SK-N-SH (cell line): ENCODE results near the gene GSDMA. TPM values are rescaled to one million over a fixed set of nuclear protein-coding genes. Genes with fewer than 3 reads are reported as not detected.
A peak's percentile ranks its signal among the peaks of the same experiment; 100 is the strongest.

Source experiments
- CTCF ChIA-PET: fragments of 300-600, 350-600 bp; formaldehyde crosslinking; extraction: SDS; loops from one replicate; lab custom pipeline; 2021; lab: Yijun Ruan, JAX
- POLR2A ChIA-PET: fragments of 350-600 bp; sonication (Branson Sonifier 250); formaldehyde crosslinking; extraction: SDS; loops from one replicate; lab custom pipeline; 2020; ENCODE audit warnings: antibody characterized with exemption, inconsistent platforms; lab: Yijun Ruan, JAX
- DNase-seq: peaks from one replicate; pipeline ENCODE4 v3.0.0; 2012
- H2AFZ ChIP-seq: fragments of 200-600 bp; sonication (generic); 2 replicates; pipeline ENCODE4 v1.8.1; 2016; ENCODE audit warnings: antibody characterized with exemption, mild to moderate bottlenecking, low read depth
- H3F3A ChIP-seq: fragments of 200-600 bp; sonication (generic); replicated peaks from 2 replicates; pipeline ENCODE3; 2016; ENCODE audit warnings: antibody characterized with exemption, mild to moderate bottlenecking; ENCODE audit not compliant: insufficient read depth
- H3K27ac ChIP-seq, 2 experiments: fragments of 200-500 bp in 1 of 2; fragments of 200-600 bp in 1 of 2; sonication (Bioruptor generic) in 1 of 2; sonication (generic), shearing (Covaris generic) in 1 of 2; 2 replicates each; pipeline versions ENCODE4 v1.5.1 to v1.6.1; 2014 to 2016; ENCODE audit warnings: low read depth in 2 of 2, inconsistent platforms in 1 of 2, low read length in 1 of 2, mild to moderate bottlenecking in 1 of 2, mixed read lengths in 1 of 2
- H3K27me3 ChIP-seq: fragments of 200-600 bp; sonication (generic), shearing (Covaris generic); 2 replicates; pipeline ENCODE4 v1.6.1; 2016; ENCODE audit warnings: mixed run types; ENCODE audit not compliant: insufficient read depth
- H3K36me3 ChIP-seq, 2 experiments: fragments of 200-500 bp in 1 of 2; fragments of 200-600 bp in 1 of 2; sonication (Bioruptor generic) in 1 of 2; sonication (generic) in 1 of 2; replicated peaks in 1 of 2; 2 replicates each; pipeline versions ENCODE3 to v1.5.1; 2014 to 2016; ENCODE audit warnings: low read length in 1 of 2, mild to moderate bottlenecking in 1 of 2; ENCODE audit not compliant: insufficient read depth in 2 of 2, control insufficient read depth in 1 of 2
- H3K4me1 ChIP-seq, 2 experiments: fragments of 200-500 bp in 1 of 2; fragments of 200-600 bp in 1 of 2; sonication (Bioruptor generic) in 1 of 2; sonication (generic), shearing (Covaris generic) in 1 of 2; 2 replicates each; pipeline versions ENCODE4 v1.5.1 to v1.6.1; 2014 to 2016; ENCODE audit warnings: low read depth in 1 of 2, low read length in 1 of 2, mixed run types in 1 of 2; ENCODE audit not compliant: insufficient read depth in 2 of 2, control insufficient read depth in 1 of 2
- H3K4me2 ChIP-seq: fragments of 200-600 bp; sonication (generic), shearing (Covaris generic); 2 replicates; pipeline ENCODE4 v1.6.1; 2017; ENCODE audit warnings: mixed run types
- H3K4me3 ChIP-seq, 2 experiments: fragments of 200-500 bp in 1 of 2; fragments of 200-600 bp in 1 of 2; sonication (Bioruptor generic) in 1 of 2; sonication (generic), shearing (Covaris generic) in 1 of 2; 2 replicates each; pipeline versions ENCODE4 v1.5.1 to v1.8.1; 2014 to 2016; ENCODE audit warnings: low read depth in 2 of 2, inconsistent platforms in 1 of 2, low read length in 1 of 2, mild to moderate bottlenecking in 1 of 2, mixed read lengths in 1 of 2, moderate library complexity in 1 of 2
- H3K79me2 ChIP-seq: fragments of 200-600 bp; sonication (generic); 2 replicates; pipeline ENCODE4 v1.8.1; 2017; ENCODE audit warnings: mild to moderate bottlenecking; ENCODE audit not compliant: insufficient read depth
- H3K9ac ChIP-seq: fragments of 200-600 bp; sonication (generic); 2 replicates; pipeline ENCODE4 v1.6.1; 2017; ENCODE audit warnings: mixed run types
- H3K9me2 ChIP-seq: fragments of 200-600 bp; sonication (generic); 2 replicates; pipeline ENCODE4 v1.6.1; 2017; ENCODE audit warnings: mixed run types
- H3K9me3 ChIP-seq: fragments of 200-600 bp; sonication (generic); 2 replicates; pipeline ENCODE4 v1.6.1; 2017; ENCODE audit warnings: mixed run types, mild to moderate bottlenecking, moderate library complexity
- H4K20me1 ChIP-seq: fragments of 200-600 bp; sonication (generic); 2 replicates; pipeline ENCODE4 v1.6.1; 2017; ENCODE audit warnings: mild to moderate bottlenecking, mixed run types; ENCODE audit not compliant: insufficient read depth
- EP300 ChIP-seq, 2 experiments: IDR thresholded peaks; 2 replicates each; pipeline versions ENCODE4 v1.4.0 to v1.6.1; 2012; ENCODE audit warnings: borderline replicate concordance in 1 of 2, low read depth in 1 of 2, low read length in 1 of 2
- GATA2 ChIP-seq: sonication (generic); formaldehyde crosslinking; IDR thresholded peaks from 2 replicates; pipeline ENCODE4 v1.5.0; 2020; ENCODE audit warnings: mild to moderate bottlenecking, missing genetic modification reagents
- POLR2AphosphoS5 ChIP-seq: IDR thresholded peaks from 2 replicates; pipeline ENCODE4 v1.6.1; 2012; ENCODE audit warnings: low read depth, low read length
- RAD21 ChIP-seq: IDR thresholded peaks from 2 replicates; pipeline ENCODE4 v1.6.1; 2012; ENCODE audit warnings: mild to moderate bottlenecking, low read length
- RXRA ChIP-seq: IDR thresholded peaks from 2 replicates; pipeline ENCODE4 v1.4.0; 2012; ENCODE audit warnings: low read depth, mild to moderate bottlenecking, borderline replicate concordance
- SIN3A ChIP-seq: IDR thresholded peaks from 2 replicates; pipeline ENCODE4 v1.6.1; 2012; ENCODE audit warnings: low read depth, mild to moderate bottlenecking, low read length, moderate library complexity, borderline replicate concordance
- WGBS: methylation state at CpG from one replicate; pipeline ENCODE4 v1.1.6; 2017; ENCODE audit warnings: low lambda C conversion rate; 5-methylcytosine and 5-hydroxymethylcytosine counted together
- polyA plus RNA-seq, 3 experiments: library from polyadenylated mRNA; depleted of rRNA; stranded (reverse); fragments of >200 nt; gene quantifications; 2 replicates each; pipeline ENCODE4 v1.2.3, GENCODE V29; 2012
- TF ChIP-seq, protein P1 (sequence below): IDR thresholded peaks from 2 replicates; pipeline ENCODE4 v1.6.1; 2012; ENCODE audit warnings: mild to moderate bottlenecking, low read depth, low read length, moderate library complexity
- TF ChIP-seq, protein P2 (sequence below): fragments of 200-600 bp; sonication (generic); IDR thresholded peaks from 2 replicates; pipeline ENCODE4 v1.6.1; 2017; ENCODE audit warnings: antibody characterized with exemption, mild to moderate bottlenecking, moderate library complexity
- TF ChIP-seq, protein P3 (sequence below): fragments of 150-350 bp; IDR thresholded peaks from 2 replicates; pipeline ENCODE4 v1.6.1; 2016; ENCODE audit warnings: mild to moderate bottlenecking, low read depth, low read length

Gene GSDMA
- polyA plus RNA-seq, 1 of the 3 experiments (the other 2 are of a cell fraction), result not detected

DNA sequence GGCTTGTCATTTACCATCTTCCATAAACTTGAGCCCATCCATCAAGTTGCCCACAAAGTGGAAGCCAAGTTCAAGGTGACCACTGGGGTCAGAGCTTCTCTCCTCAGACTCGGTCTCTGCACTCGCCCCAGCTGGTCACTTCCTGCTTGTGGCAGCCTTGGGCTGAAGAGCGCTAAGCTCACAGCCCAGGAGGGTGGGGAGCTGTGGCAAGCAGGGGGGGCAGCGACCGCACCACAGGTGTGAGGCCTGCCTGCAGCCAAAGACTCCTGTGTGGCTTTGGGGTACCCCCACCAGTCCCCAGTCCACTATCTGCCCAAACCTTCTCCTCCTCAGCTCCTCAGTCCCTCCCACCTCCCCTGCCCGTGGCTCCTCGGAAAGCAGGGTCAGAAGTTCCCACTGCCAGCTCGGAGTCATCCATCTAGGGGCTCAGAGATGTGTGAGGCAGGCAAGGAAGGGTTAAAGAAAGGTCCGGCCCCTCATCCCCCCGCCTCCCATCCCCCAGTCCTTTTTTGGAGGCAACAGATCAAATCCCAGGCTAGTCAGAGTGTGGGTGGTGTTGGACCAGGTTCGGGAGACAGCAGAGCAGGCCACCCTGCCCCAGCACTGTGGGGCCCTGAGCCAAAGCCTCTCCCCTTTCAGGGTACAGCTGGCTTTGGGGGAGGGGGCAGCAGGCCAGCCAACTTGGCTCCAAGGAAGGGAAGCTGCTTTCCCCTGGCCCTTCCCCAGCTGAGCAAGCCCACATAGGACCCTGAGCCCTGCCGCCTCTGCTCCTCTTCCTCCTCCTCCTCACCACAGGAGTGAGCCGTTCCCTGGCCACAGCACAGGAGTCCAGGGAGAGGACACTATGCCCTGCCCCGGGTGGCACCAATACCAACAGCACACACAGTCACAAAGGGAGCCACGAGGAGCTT, 55.7 kb downstream of the GSDMA start (continued):
- TF ChIP-seq, protein P1, sequence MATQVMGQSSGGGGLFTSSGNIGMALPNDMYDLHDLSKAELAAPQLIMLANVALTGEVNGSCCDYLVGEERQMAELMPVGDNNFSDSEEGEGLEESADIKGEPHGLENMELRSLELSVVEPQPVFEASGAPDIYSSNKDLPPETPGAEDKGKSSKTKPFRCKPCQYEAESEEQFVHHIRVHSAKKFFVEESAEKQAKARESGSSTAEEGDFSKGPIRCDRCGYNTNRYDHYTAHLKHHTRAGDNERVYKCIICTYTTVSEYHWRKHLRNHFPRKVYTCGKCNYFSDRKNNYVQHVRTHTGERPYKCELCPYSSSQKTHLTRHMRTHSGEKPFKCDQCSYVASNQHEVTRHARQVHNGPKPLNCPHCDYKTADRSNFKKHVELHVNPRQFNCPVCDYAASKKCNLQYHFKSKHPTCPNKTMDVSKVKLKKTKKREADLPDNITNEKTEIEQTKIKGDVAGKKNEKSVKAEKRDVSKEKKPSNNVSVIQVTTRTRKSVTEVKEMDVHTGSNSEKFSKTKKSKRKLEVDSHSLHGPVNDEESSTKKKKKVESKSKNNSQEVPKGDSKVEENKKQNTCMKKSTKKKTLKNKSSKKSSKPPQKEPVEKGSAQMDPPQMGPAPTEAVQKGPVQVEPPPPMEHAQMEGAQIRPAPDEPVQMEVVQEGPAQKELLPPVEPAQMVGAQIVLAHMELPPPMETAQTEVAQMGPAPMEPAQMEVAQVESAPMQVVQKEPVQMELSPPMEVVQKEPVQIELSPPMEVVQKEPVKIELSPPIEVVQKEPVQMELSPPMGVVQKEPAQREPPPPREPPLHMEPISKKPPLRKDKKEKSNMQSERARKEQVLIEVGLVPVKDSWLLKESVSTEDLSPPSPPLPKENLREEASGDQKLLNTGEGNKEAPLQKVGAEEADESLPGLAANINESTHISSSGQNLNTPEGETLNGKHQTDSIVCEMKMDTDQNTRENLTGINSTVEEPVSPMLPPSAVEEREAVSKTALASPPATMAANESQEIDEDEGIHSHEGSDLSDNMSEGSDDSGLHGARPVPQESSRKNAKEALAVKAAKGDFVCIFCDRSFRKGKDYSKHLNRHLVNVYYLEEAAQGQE, result no peak

DNA sequence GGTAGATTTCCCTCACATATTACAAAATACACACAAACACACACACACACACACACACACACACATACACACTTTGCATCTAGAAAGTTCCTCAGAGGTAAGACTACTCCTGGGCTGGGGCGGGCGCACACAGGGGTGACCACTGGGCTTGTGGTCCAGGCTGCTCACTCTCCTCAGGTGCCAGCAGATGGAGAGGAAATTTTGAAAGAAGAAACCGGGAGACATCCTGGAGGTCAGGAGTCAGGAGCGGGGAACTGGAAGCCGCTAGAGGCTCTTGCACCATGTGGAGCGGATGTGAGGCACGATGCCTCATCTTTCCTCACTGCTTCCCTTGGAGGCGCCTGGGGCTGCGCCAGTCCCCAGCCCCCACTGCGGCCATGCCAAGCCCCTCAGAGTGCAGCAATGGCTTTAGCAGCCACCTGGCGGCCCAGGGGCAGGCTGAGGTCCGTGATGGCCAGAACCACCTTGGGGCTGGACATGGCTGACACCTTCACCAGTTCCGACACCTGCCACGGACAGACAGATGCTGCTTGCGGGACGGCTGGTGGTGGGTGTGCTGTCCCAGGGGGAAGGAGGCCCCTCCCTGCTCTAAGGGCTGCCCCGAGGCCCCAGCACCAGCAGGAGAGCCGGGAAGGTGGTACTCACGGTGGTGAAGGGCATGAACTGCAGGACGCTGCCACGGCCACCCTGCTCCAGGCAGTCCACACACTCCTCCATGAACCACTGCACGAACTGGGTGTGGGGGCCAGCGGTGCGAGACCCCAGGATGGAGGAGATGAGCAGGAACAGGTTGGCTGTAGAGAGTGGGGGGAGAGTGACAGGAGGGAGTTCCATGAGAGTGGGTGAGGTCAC, 56.6 kb downstream of the GSDMA start:
- H3K79me2 ChIP-seq, result no peaks in the 10 kb centered on the region
- no peaks in the 10 kb centered on the region for H3K9me2 ChIP-seq
- H3F3A ChIP-seq, result peaks cover 3% of the 10 kb centered on the region
- ChIA-PET CTCF (interaction anchor here (1.1 to 4.2 kb wide), 4 partner anchors 32 to 93 kb away, joined by 3 to 18 read pairs (median 3); partner anchors contain the start of gene PSMD3), POLR2A (interaction anchor here (0.7 kb wide), 1 partner anchor 284 kb away, joined by 3 read pairs; no protein-coding TSS in a partner anchor)
- no peak overlapping the region for H3K4me3 ChIP-seq
- no peak overlapping the region for H2AFZ ChIP-seq
- WGBS, result 91% methylated on average over 19 of the region's 24 CpGs
- H3K36me3 ChIP-seq, result peaks cover 5 to 15% of the 10 kb centered on the region in 2 experiments
- H3K27ac ChIP-seq, result no peak overlapping the region
- no peaks in the 10 kb centered on the region for H3K9me3 ChIP-seq
- H3K4me2 ChIP-seq, result no peak overlapping the region
- H3K4me1 ChIP-seq, result peaks cover 0 to 9% of the 10 kb centered on the region in 2 experiments; a peak in 1 of 4 replicates
- H3K9ac ChIP-seq, result no peak overlapping the region
- DNase-seq, result peak; percentile 42
- TF ChIP-seq SIN3A, result no peak
- TF ChIP-seq, protein P2, sequence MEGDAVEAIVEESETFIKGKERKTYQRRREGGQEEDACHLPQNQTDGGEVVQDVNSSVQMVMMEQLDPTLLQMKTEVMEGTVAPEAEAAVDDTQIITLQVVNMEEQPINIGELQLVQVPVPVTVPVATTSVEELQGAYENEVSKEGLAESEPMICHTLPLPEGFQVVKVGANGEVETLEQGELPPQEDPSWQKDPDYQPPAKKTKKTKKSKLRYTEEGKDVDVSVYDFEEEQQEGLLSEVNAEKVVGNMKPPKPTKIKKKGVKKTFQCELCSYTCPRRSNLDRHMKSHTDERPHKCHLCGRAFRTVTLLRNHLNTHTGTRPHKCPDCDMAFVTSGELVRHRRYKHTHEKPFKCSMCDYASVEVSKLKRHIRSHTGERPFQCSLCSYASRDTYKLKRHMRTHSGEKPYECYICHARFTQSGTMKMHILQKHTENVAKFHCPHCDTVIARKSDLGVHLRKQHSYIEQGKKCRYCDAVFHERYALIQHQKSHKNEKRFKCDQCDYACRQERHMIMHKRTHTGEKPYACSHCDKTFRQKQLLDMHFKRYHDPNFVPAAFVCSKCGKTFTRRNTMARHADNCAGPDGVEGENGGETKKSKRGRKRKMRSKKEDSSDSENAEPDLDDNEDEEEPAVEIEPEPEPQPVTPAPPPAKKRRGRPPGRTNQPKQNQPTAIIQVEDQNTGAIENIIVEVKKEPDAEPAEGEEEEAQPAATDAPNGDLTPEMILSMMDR, result 0 out of 2 replicates have a peak, but pooled peaks have one; percentile 13
- H4K20me1 ChIP-seq, result no peaks in the 10 kb centered on the region
- H3K27me3 ChIP-seq, result no peaks in the 10 kb centered on the region

DNA sequence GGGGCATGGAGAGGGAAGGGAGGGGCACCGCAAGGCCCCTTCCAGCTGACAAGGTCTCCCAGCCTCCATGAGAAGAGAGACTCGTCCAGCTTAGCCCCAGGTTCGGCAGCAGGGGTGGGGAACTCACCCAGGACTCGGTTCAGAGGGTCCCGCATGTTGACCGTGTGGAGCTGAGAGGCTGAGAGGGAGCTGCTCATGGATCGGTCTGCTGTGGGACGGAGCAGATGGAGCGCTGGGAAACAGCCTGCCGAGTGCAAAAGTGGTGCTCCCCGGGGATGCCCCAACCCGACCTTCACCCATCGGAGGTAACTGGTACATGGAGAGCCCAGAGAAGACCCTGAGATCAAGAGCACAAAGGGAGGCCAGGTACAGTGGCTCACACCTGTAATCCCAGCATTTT, 57.3 kb downstream of the GSDMA start:
- H3F3A ChIP-seq, result peaks cover 3% of the 10 kb centered on the region
- WGBS, result 95% methylated on average over 8 of the region's 13 CpGs
- ChIA-PET CTCF (interaction anchor here (1.5 kb wide), 1 partner anchor 31 kb away, joined by 3 read pairs; no protein-coding TSS in a partner anchor), POLR2A (no interaction called here)
- no peaks in the 10 kb centered on the region for H3K27me3 ChIP-seq
- H3K79me2 ChIP-seq, result no peaks in the 10 kb centered on the region
- H2AFZ ChIP-seq, result no peak overlapping the region
- H3K4me2 ChIP-seq, result no peak overlapping the region
- H3K36me3 ChIP-seq, result peaks cover 7 to 15% of the 10 kb centered on the region in 2 experiments
- H3K9ac ChIP-seq, result no peak overlapping the region
- no peaks in the 10 kb centered on the region for H3K9me3 ChIP-seq
- DNase-seq, result peak; percentile 17
- H3K27ac ChIP-seq, result no peak overlapping the region
- no peaks in the 10 kb centered on the region for H3K9me2 ChIP-seq
- peaks cover 0 to 9% of the 10 kb centered on the region in 2 experiments; a peak in 1 of 4 replicates for H3K4me1 ChIP-seq
- H4K20me1 ChIP-seq, result no peaks in the 10 kb centered on the region
- no peak overlapping the region for H3K4me3 ChIP-seq
- TF ChIP-seq GATA2 (CRISPR knock-in tag) (no peak), EP300 (IDR thresholded peaks at IDR 0.05; ENCODE audit: borderline replicate concordance in 1 of 2, low read depth in 1 of 2, low read length in 1 of 2) (no peak), POLR2AphosphoS5 (no peak), RXRA (no peak), RAD21 (no peak)
- TF ChIP-seq, protein P3, sequence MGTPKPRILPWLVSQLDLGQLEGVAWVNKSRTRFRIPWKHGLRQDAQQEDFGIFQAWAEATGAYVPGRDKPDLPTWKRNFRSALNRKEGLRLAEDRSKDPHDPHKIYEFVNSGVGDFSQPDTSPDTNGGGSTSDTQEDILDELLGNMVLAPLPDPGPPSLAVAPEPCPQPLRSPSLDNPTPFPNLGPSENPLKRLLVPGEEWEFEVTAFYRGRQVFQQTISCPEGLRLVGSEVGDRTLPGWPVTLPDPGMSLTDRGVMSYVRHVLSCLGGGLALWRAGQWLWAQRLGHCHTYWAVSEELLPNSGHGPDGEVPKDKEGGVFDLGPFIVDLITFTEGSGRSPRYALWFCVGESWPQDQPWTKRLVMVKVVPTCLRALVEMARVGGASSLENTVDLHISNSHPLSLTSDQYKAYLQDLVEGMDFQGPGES, result no peak
- TF ChIP-seq, protein P1, result no peak
